ENCODE results near the gene IL21.

- TF ChIP-seq NFIC (IDR thresholded peaks at IDR 0.05; ENCODE audit: borderline replicate concordance) (no peak), GATA2 (CRISPR knock-in tag; IDR thresholded peaks at IDR 0.05) (no peak), GABPA (IDR thresholded peaks at IDR 0.05; ENCODE audit: low read depth) (no peak), SIN3A (IDR thresholded peaks at IDR 0.05; ENCODE audit: borderline replicate concordance, low read depth, low read length) (no peak)
- TF ChIP-seq, protein P1, sequence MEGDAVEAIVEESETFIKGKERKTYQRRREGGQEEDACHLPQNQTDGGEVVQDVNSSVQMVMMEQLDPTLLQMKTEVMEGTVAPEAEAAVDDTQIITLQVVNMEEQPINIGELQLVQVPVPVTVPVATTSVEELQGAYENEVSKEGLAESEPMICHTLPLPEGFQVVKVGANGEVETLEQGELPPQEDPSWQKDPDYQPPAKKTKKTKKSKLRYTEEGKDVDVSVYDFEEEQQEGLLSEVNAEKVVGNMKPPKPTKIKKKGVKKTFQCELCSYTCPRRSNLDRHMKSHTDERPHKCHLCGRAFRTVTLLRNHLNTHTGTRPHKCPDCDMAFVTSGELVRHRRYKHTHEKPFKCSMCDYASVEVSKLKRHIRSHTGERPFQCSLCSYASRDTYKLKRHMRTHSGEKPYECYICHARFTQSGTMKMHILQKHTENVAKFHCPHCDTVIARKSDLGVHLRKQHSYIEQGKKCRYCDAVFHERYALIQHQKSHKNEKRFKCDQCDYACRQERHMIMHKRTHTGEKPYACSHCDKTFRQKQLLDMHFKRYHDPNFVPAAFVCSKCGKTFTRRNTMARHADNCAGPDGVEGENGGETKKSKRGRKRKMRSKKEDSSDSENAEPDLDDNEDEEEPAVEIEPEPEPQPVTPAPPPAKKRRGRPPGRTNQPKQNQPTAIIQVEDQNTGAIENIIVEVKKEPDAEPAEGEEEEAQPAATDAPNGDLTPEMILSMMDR (IDR thresholded peaks at IDR 0.05): no peak
- TF ChIP-seq, protein P2, sequence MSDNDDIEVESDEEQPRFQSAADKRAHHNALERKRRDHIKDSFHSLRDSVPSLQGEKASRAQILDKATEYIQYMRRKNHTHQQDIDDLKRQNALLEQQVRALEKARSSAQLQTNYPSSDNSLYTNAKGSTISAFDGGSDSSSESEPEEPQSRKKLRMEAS (IDR thresholded peaks at IDR 0.05; ENCODE audit: low read depth): no peak
These were observed 16.7 kb downstream of the IL21 start for GRCh38 chr4:122604146-122604545.
